HG03575 (cell line): ENCODE results near the gene TLCD3B.

Source experiments
- ATAC-seq: cut with Tn5 transposase; IDR thresholded peaks from one replicate; pipeline ENCODE4 v1.9.1; 2021; ENCODE audit not compliant: unreplicated experiment, insufficient number of reproducible peaks, low FRiP score; ENCODE audit errors: extremely low read depth

Gene TLCD3B

GRCh38 chr16:30030841-30031413 lies at the start of gene TLCD3B:
Gene TLCD3B, minus strand, starts transcription at chr16:30031271. Its CDS starts 744 bp downstream, at chr16:30030527.
- ATAC-seq = no peak

- ATAC-seq = no peak
These were observed 48.4 kb upstream of the TLCD3B start for GRCh38 chr16:30079480-30079879.

GRCh38 chr16:30078744-30079143 lies 47.7 kb upstream of the TLCD3B start:
- ATAC-seq = no peak

GRCh38 chr16:30077656-30078055 lies 46.6 kb upstream of the TLCD3B start:
- ATAC-seq = no peak

- no peak for ATAC-seq
These were observed 45.3 kb upstream of the TLCD3B start for GRCh38 chr16:30076276-30076791.

GRCh38 chr16:30075503-30076275 lies 44.6 kb upstream of the TLCD3B start, which contains the start of gene PPP4C:
Gene PPP4C, plus strand, starts transcription at chr16:30075994. Its CDS starts 384 bp downstream, at chr16:30076378.
- ATAC-seq = no peak

- no peak for ATAC-seq
These were observed 39.4 kb upstream of the TLCD3B start for GRCh38 chr16:30070490-30070889.

- ATAC-seq = no peak
These were observed 38.8 kb upstream of the TLCD3B start for GRCh38 chr16:30069611-30070462.

- no peak for ATAC-seq
These were observed 37.9 kb upstream of the TLCD3B start for GRCh38 chr16:30068750-30069610.

GRCh38 chr16:30068333-30068732 lies 37.3 kb upstream of the TLCD3B start:
- ATAC-seq = no peak

- ATAC-seq = no peak
These were observed 36.5 kb upstream of the TLCD3B start for GRCh38 chr16:30067584-30067916.

GRCh38 chr16:30066761-30067583 lies 35.9 kb upstream of the TLCD3B start:
- no peak for ATAC-seq

- no peak for ATAC-seq
These were observed 35.1 kb upstream of the TLCD3B start for GRCh38 chr16:30065943-30066760.

- no peak for ATAC-seq
These were observed 34.3 kb upstream of the TLCD3B start, which contains the start of gene ALDOA for GRCh38 chr16:30065102-30065942. Gene ALDOA, plus strand, starts transcription at chr16:30065760. Its CDS starts 1,138 bp downstream, at chr16:30066898.

- no peak for ATAC-seq
These were observed 33.6 kb upstream of the TLCD3B start for GRCh38 chr16:30064729-30065101.
